ENCODE measurements around the gene ATP1A3. TPM values are rescaled to one million over a fixed set of nuclear protein-coding genes. Genes with fewer than 3 reads are reported as not detected.

The ATP1A3 gene
- polyA plus RNA-seq, 6 donors from 2014 or later, result 0.29 to 1.1 (median 0.45) TPM; not detected in 1

- DNase-seq, result no peak
- peaks cover 39 to 45% (median 42%) of the 10 kb centered on the region in 3 donors for H3K4me1 Mint-ChIP-seq
Measured at GRCh38 chr19:41925208-41926003, 68.6 kb downstream of the ATP1A3 start.

GRCh38 chr19:41924151-41925145 is 69.6 kb downstream of the ATP1A3 start:
- H3K4me1 Mint-ChIP-seq, result peaks cover 29 to 35% (median 33%) of the 10 kb centered on the region in 3 donors
- no peaks in the 10 kb centered on the region for H3K9me3 Mint-ChIP-seq
- no peak for ATAC-seq (ENCODE audit: low read depth in 2 of 2)
- H3K27me3 Mint-ChIP-seq, result peaks cover 15 to 28% (median 20%) of the 10 kb centered on the region in 3 donors
- DNase-seq, result no peak
- peaks cover 0 to 8% of the 10 kb centered on the region in 2 donors for H3K36me3 Mint-ChIP-seq
- H3K27ac Mint-ChIP-seq, result no peak overlapping the region
- H3K4me3 Mint-ChIP-seq, result peak overlapping the region in 2 of 8 donors; percentile 31 to 84

More at GRCh38 chr19:41925208-41926003, 68.6 kb downstream of the ATP1A3 start:
- no peak overlapping the region for H3K27ac Mint-ChIP-seq
- no peak for ATAC-seq (ENCODE audit: low read depth in 2 of 2)
- H3K9me3 Mint-ChIP-seq, result no peaks in the 10 kb centered on the region
- peaks cover 15 to 28% (median 20%) of the 10 kb centered on the region in 3 donors for H3K27me3 Mint-ChIP-seq
- H3K36me3 Mint-ChIP-seq, result peaks cover 0 to 8% of the 10 kb centered on the region in 2 donors
- no peak overlapping the region for H3K4me3 Mint-ChIP-seq

- peaks cover 0 to 8% of the 10 kb centered on the region in 2 donors for H3K36me3 Mint-ChIP-seq
- no peak for DNase-seq
- peak overlapping the region in 4 of 6 donors; percentile 3 to 93 (median 13) for H3K27ac Mint-ChIP-seq
Measured at GRCh38 chr19:41923045-41923788, 70.8 kb downstream of the ATP1A3 start.

GRCh38 chr19:41922585-41922984 is 71.4 kb downstream of the ATP1A3 start:
- Mint-ChIP-seq H3K36me3 (peaks cover 0 to 8% of the 10 kb centered on the region in 2 donors), H3K27ac (peak overlapping the region in 4 of 6 donors; percentile 64 to 94 (median 74)), H3K4me3 (peak overlapping the region in 6 of 8 donors; percentile 2 to 78 (median 36)), H3K4me1 (peaks cover 22 to 24% (median 24%) of the 10 kb centered on the region in 3 donors), H3K27me3 (peaks cover 11 to 28% (median 20%) of the 10 kb centered on the region in 3 donors), H3K9me3 (no peaks in the 10 kb centered on the region)
- no peak for DNase-seq
- no peak for ATAC-seq (ENCODE audit: low read depth in 2 of 2)

More at GRCh38 chr19:41923045-41923788, 70.8 kb downstream of the ATP1A3 start:
- peak in 1 of 2 donors; percentile 10 for ATAC-seq (ENCODE audit: low read depth in 2 of 2)
- H3K27me3 Mint-ChIP-seq, result peaks cover 11 to 28% (median 20%) of the 10 kb centered on the region in 3 donors
- peaks cover 22 to 27% (median 24%) of the 10 kb centered on the region in 3 donors for H3K4me1 Mint-ChIP-seq
- no peaks in the 10 kb centered on the region for H3K9me3 Mint-ChIP-seq
- peak overlapping the region; percentile 16 to 70 (median 56) for H3K4me3 Mint-ChIP-seq

- DNase-seq, result no peak
- H3K9me3 Mint-ChIP-seq, result no peaks in the 10 kb centered on the region
- peaks cover 22 to 24% (median 24%) of the 10 kb centered on the region in 3 donors for H3K4me1 Mint-ChIP-seq
- peaks cover 0 to 8% of the 10 kb centered on the region in 2 donors for H3K36me3 Mint-ChIP-seq
- peaks cover 11 to 28% (median 20%) of the 10 kb centered on the region in 3 donors for H3K27me3 Mint-ChIP-seq
- H3K4me3 Mint-ChIP-seq, result peak overlapping the region; percentile 44 to 89 (median 68)
- H3K27ac Mint-ChIP-seq, result peak overlapping the region; percentile 64 to 94 (median 78)
- peak; percentile 48 to 49 for ATAC-seq (ENCODE audit: low read depth in 2 of 2)
Measured at GRCh38 chr19:41921577-41922576, 72.2 kb downstream of the ATP1A3 start.

- ATAC-seq (ENCODE audit: low read depth in 2 of 2) (peak; percentile 51 to 57), DNase-seq (no peak)
- peaks cover 22 to 24% (median 24%) of the 10 kb centered on the region in 3 donors for H3K4me1 Mint-ChIP-seq
- H3K27ac Mint-ChIP-seq, result peak overlapping the region in 4 of 6 donors; percentile 38 to 90 (median 60)
- H3K4me3 Mint-ChIP-seq, result peak overlapping the region in 7 of 8 donors; percentile 40 to 89 (median 72)
- H3K27me3 Mint-ChIP-seq, result peaks cover 11 to 28% (median 20%) of the 10 kb centered on the region in 3 donors
- H3K9me3 Mint-ChIP-seq, result no peaks in the 10 kb centered on the region
- peaks cover 0 to 8% of the 10 kb centered on the region in 2 donors for H3K36me3 Mint-ChIP-seq
Measured at GRCh38 chr19:41920882-41921576, 73.0 kb downstream of the ATP1A3 start.

- H3K27ac Mint-ChIP-seq, result no peak overlapping the region
- H3K9me3 Mint-ChIP-seq, result no peaks in the 10 kb centered on the region
Measured at GRCh38 chr19:41919948-41920712, 73.9 kb downstream of the ATP1A3 start.

GRCh38 chr19:41918653-41919244 is 75.3 kb downstream of the ATP1A3 start:
- Mint-ChIP-seq H3K36me3 (peaks cover 0 to 8% of the 10 kb centered on the region in 2 donors), H3K4me1 (peaks cover 29 to 32% (median 31%) of the 10 kb centered on the region in 3 donors), H3K4me3 (no peak overlapping the region), H3K27me3 (peaks cover 14 to 28% (median 20%) of the 10 kb centered on the region in 3 donors), H3K9me3 (no peaks in the 10 kb centered on the region), H3K27ac (no peak overlapping the region)
- ATAC-seq (ENCODE audit: low read depth in 2 of 2) (no peak), DNase-seq (no peak)

More at GRCh38 chr19:41919948-41920712, 73.9 kb downstream of the ATP1A3 start:
- peaks cover 11 to 28% (median 20%) of the 10 kb centered on the region in 3 donors for H3K27me3 Mint-ChIP-seq
- ATAC-seq (ENCODE audit: low read depth in 2 of 2) (no peak), DNase-seq (no peak)
- H3K4me3 Mint-ChIP-seq, result no peak overlapping the region
- H3K36me3 Mint-ChIP-seq, result peaks cover 0 to 8% of the 10 kb centered on the region in 2 donors
- peaks cover 22 to 24% (median 24%) of the 10 kb centered on the region in 3 donors for H3K4me1 Mint-ChIP-seq

GRCh38 chr19:41918095-41918494 is 75.9 kb downstream of the ATP1A3 start:
- Mint-ChIP-seq H3K4me1 (peaks cover 29 to 33% (median 33%) of the 10 kb centered on the region in 3 donors), H3K9me3 (no peaks in the 10 kb centered on the region), H3K4me3 (no peak overlapping the region), H3K27ac (no peak overlapping the region), H3K36me3 (peaks cover 0 to 2% of the 10 kb centered on the region in 2 donors), H3K27me3 (peaks cover 10 to 21% (median 15%) of the 10 kb centered on the region in 3 donors)
- ATAC-seq (ENCODE audit: low read depth in 2 of 2) (no peak), DNase-seq (no peak)

GRCh38 chr19:41917676-41918075 is 76.4 kb downstream of the ATP1A3 start:
- Mint-ChIP-seq H3K9me3 (no peaks in the 10 kb centered on the region), H3K36me3 (no peaks in the 10 kb centered on the region), H3K4me3 (no peak overlapping the region), H3K27me3 (peaks cover 8 to 18% (median 13%) of the 10 kb centered on the region in 3 donors), H3K4me1 (peaks cover 26 to 33% (median 30%) of the 10 kb centered on the region in 3 donors), H3K27ac (no peak overlapping the region)
- DNase-seq (no peak), ATAC-seq (ENCODE audit: low read depth in 2 of 2) (no peak)
